ENCODE measurements around the gene BCAS3. TPM values are rescaled to one million over a fixed set of nuclear protein-coding genes. Genes with fewer than 3 reads are reported as not detected.

BCAS3 gene
- total RNA-seq, 2 donors from 2014 or later: 44.1 to 71.5 TPM

- DNase-seq (no peak), ATAC-seq (no peak)
- H3K27me3 ChIP-seq: no peaks in the 10 kb centered on the region
- no peak overlapping the region for H3K4me3 ChIP-seq
- WGBS, 2 donors: 85 to 88% methylated on average over 4 of the region's 4 CpGs
- TF ChIP-seq CTCF (IDR thresholded peaks at IDR 0.05) (no peak), POLR2A (IDR thresholded peaks at IDR 0.05) (no peak)
- no peaks in the 10 kb centered on the region for H3K36me3 ChIP-seq (replicated peaks in 1 of 2; ENCODE audit: insufficient read depth in 1 of 2, low read depth in 2 of 2)
- no peaks in the 10 kb centered on the region for H3K4me1 ChIP-seq
- no peak overlapping the region for H3K27ac ChIP-seq
- no peaks in the 10 kb centered on the region for H3K9me3 ChIP-seq
- intact Hi-C loops (cut with DNase I): no loop called here
Measured at GRCh38 chr17:61130330-61130729, 452.7 kb downstream of the BCAS3 start.

GRCh38 chr17:61131585-61131984 is 453.9 kb downstream of the BCAS3 start:
- TF ChIP-seq POLR2A (IDR thresholded peaks at IDR 0.05) (no peak), CTCF (IDR thresholded peaks at IDR 0.05) (no peak)
- intact Hi-C loops (cut with DNase I): no loop called here
- Histone ChIP-seq H3K27ac (no peak overlapping the region), H3K27me3 (no peaks in the 10 kb centered on the region), H3K4me3 (no peak overlapping the region), H3K4me1 (no peaks in the 10 kb centered on the region), H3K36me3 (replicated peaks in 1 of 2; ENCODE audit: insufficient read depth in 1 of 2, low read depth in 2 of 2) (no peaks in the 10 kb centered on the region), H3K9me3 (no peaks in the 10 kb centered on the region)
- no peak for DNase-seq
- no peak for ATAC-seq
- WGBS, 2 donors: 90 to 96% methylated on average over 2 of the region's 2 CpGs

- H3K4me1 ChIP-seq: no peaks in the 10 kb centered on the region
- no peaks in the 10 kb centered on the region for H3K27me3 ChIP-seq
- no peak overlapping the region for H3K27ac ChIP-seq
- intact Hi-C loops (cut with DNase I): no loop called here
- TF ChIP-seq POLR2A (IDR thresholded peaks at IDR 0.05): no peak
- no peak for TF ChIP-seq CTCF (IDR thresholded peaks at IDR 0.05)
- H3K36me3 ChIP-seq (replicated peaks in 1 of 2; ENCODE audit: insufficient read depth in 1 of 2, low read depth in 2 of 2): no peaks in the 10 kb centered on the region
- DNase-seq (no peak), ATAC-seq (no peak)
- WGBS, 2 donors: 91 to 92% methylated on average over 4 of the region's 4 CpGs
- no peaks in the 10 kb centered on the region for H3K9me3 ChIP-seq
- H3K4me3 ChIP-seq: no peak overlapping the region
Measured at GRCh38 chr17:61132524-61132923, 454.9 kb downstream of the BCAS3 start.

GRCh38 chr17:61133853-61134252 is 456.2 kb downstream of the BCAS3 start:
- TF ChIP-seq CTCF (IDR thresholded peaks at IDR 0.05): no peak
- no peak for TF ChIP-seq POLR2A (IDR thresholded peaks at IDR 0.05)
- ATAC-seq (no peak), DNase-seq (no peak)
- Histone ChIP-seq H3K9me3 (no peaks in the 10 kb centered on the region), H3K27ac (no peak overlapping the region), H3K27me3 (no peaks in the 10 kb centered on the region), H3K36me3 (replicated peaks in 1 of 2; ENCODE audit: insufficient read depth in 1 of 2, low read depth in 2 of 2) (no peaks in the 10 kb centered on the region), H3K4me1 (no peaks in the 10 kb centered on the region), H3K4me3 (no peak overlapping the region)
- intact Hi-C loops (cut with DNase I): no loop called here
- 78 to 97% methylated on average over 1 of the region's 1 CpG for WGBS, 2 donors

GRCh38 chr17:61134551-61135235 is 457.0 kb downstream of the BCAS3 start:
- no peaks in the 10 kb centered on the region for H3K27me3 ChIP-seq
- no peak overlapping the region for H3K27ac ChIP-seq
- no peaks in the 10 kb centered on the region for H3K36me3 ChIP-seq (replicated peaks in 1 of 2; ENCODE audit: insufficient read depth in 1 of 2, low read depth in 2 of 2)
- H3K4me1 ChIP-seq: no peaks in the 10 kb centered on the region
- DNase-seq (no peak), ATAC-seq (no peak)
- TF ChIP-seq POLR2A (IDR thresholded peaks at IDR 0.05): no peak
- TF ChIP-seq CTCF (IDR thresholded peaks at IDR 0.05): no peak
- H3K9me3 ChIP-seq: no peaks in the 10 kb centered on the region
- no peak overlapping the region for H3K4me3 ChIP-seq
- 86 to 88% methylated on average over 6 of the region's 6 CpGs for WGBS, 2 donors
- intact Hi-C loops (cut with DNase I): no loop called here

Measured in body of pancreas (tissue), 4 donors.